GM19193 (cell line): Measurements from ENCODE around the gene LRRC58.

Experiments used
- POLR2A ChIP-seq: IDR thresholded peaks from 4 replicates; pipeline ENCODE4 v1.6.1; 2011; ENCODE audit not compliant: insufficient read depth, insufficient read length; ENCODE audit errors: extremely low read depth

The LRRC58 gene

DNA sequence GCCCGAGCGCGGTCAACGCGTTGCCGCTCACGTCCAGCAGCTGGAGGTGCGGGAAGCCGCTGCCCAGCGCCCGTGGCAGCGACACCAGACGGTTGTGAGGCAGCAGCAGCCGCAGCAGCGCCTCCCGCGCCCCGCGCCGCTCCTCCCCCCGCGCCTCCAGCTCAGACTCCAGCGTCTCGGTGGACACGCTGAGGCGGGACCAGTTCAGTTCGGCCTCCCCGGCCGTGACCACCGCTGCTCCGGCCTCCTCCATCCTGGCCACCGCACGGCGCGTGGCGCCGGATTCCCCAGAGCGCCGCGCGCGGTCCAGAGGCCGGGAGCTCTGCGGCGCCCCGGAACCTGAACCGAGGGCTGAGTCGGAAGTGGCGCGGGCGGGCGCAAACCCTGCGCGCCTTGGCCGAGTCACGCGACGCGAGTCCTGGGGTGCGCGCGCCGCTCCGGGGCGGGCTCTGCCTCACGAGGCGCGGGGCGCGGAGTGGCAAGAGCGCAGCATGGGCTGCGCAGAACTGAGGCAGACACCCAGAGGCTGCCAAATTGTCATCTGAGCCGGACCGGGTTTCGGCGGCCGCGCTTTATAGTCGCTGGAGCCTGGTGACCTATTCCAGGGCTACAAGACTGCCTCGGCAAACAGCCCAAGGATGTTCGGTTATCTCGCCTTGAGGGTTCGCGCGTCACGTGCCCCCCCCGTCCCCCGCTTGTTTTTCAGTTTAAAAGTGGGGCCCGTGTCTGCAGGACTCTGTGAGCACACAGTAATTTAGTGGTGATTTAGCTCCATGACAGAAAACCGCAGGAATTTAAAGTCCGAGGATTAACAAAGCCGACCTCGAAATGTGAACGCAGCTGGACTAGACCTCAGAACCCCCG, at the start of gene LRRC58:
Gene LRRC58, minus strand, starts transcription at position 364 of the 864 bp plus-strand sequence. Its CDS starts 111 bp downstream, at position 253.
- TF ChIP-seq POLR2A, result peak; percentile 91

DNA sequence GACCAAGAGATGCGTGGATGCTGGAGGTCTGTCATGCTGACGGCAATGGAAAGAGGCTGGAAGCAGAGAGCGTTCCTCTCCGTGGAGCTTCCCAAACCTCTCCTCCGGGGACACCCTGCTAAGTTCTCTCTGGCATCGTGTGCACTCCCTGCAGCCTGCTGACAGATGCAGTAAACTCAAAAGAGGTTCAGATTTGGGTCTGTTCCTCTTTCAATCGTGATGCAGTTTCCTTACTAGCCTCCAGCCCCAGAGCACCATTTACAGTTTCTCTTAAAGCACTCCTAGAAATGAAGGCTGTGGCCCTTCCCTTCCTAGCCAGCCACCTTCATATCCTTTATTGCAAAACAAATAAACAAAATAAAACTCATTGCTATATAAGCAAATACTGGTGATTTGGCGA, 47.3 kb upstream of the LRRC58 start:
- TF ChIP-seq POLR2A, result no peak

DNA sequence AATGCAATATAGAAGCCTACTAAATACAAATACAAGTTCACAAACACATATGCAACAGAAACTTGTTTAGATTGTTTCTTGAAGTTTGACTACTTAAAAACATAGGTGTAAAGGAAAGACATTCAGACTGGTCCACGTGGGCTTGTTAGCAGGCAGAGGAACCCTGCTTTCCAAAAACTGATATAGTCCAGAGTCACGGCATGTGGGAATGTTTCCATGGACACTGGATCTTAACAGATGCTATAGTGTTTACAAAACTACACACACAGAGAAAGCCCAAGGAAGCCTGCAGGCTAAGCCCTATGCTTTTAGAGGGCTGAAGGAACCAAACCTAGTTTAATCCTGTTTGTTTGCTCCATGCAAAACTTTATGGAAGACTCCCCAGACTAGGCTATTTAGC, 45.2 kb upstream of the LRRC58 start:
- TF ChIP-seq POLR2A, result no peak

DNA sequence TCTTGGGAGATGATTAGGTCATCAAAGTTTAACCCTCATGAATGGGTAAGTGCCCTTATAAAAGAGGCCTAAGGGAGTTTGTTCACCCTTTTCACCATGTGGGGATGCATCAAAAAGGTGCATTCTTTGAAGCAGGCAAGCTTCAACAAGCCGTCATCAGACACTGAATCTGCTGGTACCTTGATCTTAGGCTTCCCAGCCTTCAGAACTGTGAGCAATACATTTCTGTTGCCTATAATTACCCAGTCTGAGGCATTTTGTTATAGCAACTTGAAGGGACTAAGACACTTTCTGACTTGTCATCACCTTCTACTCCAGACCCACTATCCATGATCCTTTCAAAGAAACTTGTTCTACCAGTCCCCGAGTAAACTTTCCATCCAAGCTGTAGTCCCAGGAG, 44.6 kb upstream of the LRRC58 start:
- no peak for TF ChIP-seq POLR2A

DNA sequence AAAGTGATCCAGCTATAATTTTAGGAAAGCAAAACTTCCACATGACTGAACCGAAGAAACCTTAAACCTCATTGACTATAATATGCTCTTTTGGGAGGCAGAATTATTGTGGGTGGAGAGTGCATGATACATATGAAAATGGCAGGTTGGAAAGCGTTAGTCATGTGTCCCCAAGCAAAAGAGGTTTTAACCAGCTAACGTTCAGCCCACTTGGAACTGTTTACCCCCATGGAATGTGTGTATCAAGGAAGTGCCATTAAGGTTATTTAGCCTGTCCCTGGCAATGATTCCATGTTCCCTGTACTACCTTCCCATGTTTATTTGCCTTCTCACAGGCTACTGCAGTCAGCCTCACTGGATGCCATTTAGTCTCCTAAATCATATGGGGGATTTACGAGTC, 44.1 kb upstream of the LRRC58 start:
- TF ChIP-seq POLR2A, result no peak

DNA sequence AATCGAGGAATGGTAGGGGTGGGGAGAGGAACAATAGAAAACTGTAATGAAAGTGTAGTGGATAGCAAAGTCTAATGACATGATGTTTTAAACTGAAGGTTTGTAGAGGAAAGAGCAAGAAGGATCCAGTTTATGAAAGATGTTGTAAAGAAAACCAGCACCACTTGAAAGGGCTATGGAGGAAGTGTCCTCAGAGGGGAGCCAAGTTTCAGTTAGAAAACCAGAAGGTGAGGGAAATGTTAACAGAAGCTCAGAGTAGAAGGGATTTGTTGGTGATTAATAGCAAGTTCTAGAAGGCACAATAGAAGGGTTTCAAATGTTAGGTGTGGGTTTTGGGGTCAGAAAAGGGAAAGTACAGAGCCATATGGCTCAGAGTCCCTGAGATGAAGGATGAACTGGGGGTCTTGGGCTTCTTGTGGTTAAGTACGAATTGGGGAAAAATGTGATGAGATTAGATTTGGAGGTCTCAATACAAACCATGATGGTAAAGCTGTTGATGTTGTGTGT, 33.8 kb upstream of the LRRC58 start:
- TF ChIP-seq POLR2A, result no peak

DNA sequence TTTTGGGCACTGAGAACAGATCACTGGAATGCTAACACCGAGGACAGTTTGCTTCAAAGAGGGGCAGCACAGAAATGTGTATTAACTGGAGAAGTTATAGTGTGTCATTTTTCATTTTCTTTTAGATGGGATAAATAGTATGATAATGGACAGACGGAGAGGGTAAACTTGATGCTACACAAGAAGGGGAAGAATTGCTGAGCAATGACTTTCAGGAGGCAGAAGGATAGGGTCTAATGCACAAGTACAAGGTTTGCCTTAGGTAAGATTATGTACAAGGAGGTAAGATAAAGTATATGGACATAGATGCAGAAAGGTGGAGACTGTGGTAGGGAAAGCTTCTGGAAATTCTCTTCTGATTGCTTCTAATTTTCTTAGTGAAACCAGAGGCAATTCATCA, 32.3 kb upstream of the LRRC58 start:
- no peak for TF ChIP-seq POLR2A

DNA sequence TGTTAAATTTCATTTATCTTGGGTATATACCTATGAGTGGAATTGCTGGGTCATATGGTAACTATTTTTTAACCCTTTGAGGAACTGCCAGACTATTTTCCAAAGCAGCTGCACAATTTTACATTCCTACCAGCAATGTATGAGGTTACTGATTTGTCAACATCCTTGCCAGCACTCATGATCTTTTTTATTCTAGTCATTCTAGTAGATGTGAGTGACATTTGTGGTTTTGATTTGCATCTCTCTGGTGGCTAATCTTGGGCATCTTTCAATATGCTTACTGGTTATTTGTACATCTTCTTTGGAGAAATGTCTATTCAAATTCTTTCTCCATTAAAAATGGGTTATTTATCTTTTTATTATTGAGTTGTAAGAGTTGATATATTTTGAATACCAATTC, 21.3 kb upstream of the LRRC58 start:
- TF ChIP-seq POLR2A, result no peak

DNA sequence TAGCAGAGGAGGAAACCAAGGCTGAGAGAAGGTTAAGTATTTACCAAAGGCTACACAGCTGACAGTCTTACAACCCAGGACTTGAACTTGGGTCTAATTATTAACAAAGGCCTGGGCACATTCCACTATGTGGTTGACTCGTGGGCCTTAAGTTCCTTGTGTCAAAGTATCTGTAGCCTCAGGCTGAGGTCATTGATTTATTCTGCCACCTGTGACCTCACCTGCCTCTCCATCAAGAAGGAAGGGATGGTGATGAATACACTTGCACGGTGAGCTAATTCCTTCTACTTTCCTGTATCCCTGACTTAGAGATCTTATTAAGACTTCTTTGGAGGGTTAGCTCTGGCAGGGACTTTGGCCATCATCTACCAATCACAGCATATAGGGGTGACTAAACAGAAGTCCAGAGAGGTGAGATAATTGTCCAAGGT, 19.9 kb upstream of the LRRC58 start:
- TF ChIP-seq POLR2A, result no peak

DNA sequence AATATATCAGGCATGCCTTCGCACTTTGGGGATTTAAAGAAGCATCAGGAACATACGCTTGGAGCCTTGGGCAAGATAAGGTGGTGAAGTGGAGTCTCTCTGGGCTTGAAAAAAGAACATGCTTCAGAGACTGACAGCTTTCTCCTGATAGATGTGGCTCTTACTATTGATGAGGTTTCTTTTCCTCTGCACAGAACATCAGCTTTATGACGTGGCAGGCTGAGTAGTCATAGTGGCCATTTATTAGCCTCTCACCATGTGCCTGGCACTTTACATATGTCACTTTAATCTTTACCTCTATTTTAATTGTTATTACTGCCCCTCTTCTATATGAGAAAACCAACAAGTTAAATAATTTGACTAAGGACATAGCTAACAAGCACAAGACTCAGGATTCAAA, 19.0 kb upstream of the LRRC58 start:
- no peak for TF ChIP-seq POLR2A

DNA sequence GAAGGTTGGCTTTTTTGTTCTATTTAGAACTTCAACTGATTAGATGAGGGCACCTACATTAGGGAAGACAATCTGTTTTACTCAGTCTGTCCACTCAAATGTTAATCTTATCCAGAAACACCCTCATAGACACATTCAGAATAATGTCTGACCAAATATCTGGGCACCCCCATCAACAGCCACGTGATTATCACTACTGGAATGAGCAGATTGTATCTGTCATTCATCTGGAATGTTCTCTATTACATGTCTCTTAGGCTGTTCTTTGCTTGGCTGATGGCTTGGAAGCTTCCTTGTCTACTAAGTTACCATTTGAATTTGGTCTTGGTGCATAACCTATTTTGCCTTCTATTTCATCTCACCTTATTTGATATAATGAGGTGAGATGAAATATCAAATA, 15.7 kb upstream of the LRRC58 start:
- no peak for TF ChIP-seq POLR2A

DNA sequence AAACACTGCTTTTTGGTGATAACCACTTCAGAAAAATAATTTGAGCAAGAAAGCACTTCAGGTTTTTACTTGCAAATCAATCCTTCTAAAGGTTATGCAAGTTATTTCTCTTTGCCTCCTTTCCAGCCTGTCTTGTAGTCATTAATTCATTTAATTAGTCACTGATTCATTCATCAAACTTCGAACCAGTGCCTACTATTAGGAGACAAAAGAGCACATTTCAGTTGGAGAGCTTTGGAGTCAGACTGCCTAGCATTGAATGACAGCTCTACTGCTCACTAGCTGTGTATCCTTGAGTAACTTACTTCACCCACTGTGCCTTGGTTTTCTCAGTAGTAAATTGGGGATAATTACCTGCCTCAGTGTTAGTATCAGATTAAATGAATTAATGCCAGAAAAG, 14.9 kb upstream of the LRRC58 start:
- TF ChIP-seq POLR2A, result no peak

DNA sequence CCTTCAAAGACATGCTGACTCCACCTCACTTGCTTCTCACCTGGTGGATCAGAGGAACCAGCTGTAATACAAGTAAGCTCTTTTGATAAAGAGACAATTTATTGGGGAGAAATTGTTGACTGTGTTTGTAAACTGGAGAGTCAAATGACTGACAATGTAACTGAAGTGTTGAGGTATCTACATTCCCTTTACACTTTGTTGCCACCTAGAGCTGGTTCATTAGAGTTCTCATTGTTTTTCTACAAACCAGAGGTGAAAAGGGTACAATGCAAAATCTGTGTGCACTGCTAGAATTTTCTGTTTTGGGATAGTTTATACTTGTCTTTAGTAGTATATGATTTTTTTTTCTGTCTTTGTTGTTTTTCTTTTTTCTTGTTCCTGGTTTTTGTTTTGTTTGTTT, 8.7 kb upstream of the LRRC58 start:
- TF ChIP-seq POLR2A, result no peak

DNA sequence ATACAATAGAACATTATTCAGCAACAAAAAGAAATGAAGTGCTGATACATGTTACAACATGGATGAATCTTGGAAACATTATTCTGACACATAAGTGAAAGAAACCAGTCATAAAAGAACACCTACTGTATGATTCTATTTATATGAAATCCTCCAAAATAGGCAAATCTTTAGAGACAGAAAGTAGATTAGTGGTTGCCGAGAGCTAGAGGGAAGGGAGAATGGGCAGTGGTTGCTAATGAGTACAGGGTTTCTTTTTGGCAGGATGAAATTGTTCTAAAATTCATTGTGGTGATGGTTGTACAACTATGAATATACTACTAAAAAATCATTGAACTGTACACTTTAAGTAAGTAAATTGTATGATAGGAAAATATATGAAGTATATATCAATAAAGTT, 6.3 kb upstream of the LRRC58 start:
- TF ChIP-seq POLR2A, result no peak

DNA sequence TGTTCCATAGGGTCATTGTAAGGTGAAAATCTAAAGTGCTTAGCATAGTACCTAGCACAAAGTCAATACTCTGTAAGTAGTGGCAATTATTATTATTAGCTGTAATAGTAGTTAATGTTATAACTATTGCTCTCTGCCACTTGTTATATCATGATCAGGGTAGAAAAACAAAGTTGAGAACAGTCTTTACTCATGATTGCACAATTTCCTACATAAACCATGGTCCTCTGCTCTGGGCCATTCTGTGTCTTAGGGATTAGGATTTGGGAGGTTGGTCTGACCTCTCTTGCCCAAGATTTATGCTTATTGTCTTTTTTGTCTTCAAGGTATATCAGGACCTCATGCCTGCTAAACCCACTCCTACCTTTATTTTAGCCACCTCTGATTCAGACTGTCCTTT, 4.3 kb upstream of the LRRC58 start:
- TF ChIP-seq POLR2A, result no peak

DNA sequence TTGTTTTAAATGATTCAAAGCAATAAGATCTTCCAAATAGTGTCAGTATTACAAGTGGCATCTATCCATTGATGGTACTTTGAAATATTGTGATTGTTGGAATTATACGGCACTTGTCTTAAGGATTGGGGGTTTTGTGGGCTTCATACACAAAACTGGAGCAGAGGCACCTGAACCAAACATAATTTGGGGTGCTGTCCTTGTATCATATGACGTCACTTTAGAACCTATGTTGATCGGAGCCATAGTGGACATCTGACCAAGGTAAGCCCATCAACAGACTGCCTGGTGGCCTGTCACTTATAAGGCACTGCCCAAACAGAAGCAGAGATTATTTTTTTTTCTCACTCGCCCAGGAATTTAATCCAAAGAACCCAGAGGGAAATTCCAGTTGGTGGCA, 2.9 kb upstream of the LRRC58 start:
- TF ChIP-seq POLR2A, result no peak
